Spleen (tissue), 7 donors: ENCODE results near the gene STX8.

Source experiments
- POLR2A ChIP-seq, 3 donors: fragments of 450-650 bp; IDR thresholded peaks; one replicate each; pipeline ENCODE4 v1.5.1; 2017; ENCODE audit warnings: antibody characterized with exemption in 3 of 3, mild to moderate bottlenecking in 1 of 3
- POLR2AphosphoS5 ChIP-seq, 3 donors: sonication (generic); formaldehyde crosslinking; IDR thresholded peaks; one replicate each; pipeline ENCODE4 v1.5.1; 2017; ENCODE audit warnings: antibody characterized with exemption in 3 of 3
- TF ChIP-seq, protein P1 (sequence below), 11 experiments: fragments of 200-600 bp in 7 of 11; fragments of 450-650 bp in 4 of 11; sonication (generic) in 4 of 11; IDR thresholded peaks in 8 of 11; conservative IDR thresholded peaks in 3 of 11; 1 replicate in 7 of 11; 2 replicates in 4 of 11; pipeline versions ENCODE4 v1.4.0 to v1.8.0; 2016 to 2021; ENCODE audit warnings: antibody characterized with exemption in 11 of 11, inconsistent platforms in 4 of 11, mild to moderate bottlenecking in 1 of 11
- donor health status: DM: no; HTN: no; CAD: no; lungs with moderate emphysema.
- donor health status: DM: no; HTN: no; CAD: no.
- donor health status: DM: no; HTN: no; CAD: no.

DNA sequence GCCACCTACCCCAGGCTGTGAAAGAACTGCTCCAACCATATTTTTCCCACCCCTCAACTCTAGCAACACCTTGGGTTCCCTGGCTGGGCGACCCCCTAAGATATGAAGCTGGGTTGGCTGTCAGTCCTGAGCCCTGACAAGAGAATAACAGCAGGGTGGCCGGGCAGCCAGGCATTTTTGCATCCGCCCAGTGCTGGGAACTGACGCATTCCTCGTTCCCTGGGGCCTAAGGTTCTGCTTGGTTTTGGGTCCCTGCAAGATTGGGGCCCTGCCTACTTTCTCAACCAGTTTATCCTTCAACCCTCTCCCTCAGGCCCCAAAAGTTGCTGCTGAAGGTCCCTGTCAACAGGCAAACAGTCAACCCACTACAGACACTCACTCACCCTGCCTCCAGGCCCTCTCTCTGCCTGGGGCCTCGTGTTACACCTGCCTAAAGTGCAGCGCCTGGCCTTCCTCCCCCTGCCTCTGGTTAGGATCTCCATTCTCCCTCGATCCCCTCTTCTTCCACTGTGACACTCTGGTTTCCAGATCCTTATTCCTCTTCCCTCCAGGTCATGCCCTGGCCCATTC lies 151.5 kb downstream of the STX8 start:
- TF ChIP-seq, protein P1, sequence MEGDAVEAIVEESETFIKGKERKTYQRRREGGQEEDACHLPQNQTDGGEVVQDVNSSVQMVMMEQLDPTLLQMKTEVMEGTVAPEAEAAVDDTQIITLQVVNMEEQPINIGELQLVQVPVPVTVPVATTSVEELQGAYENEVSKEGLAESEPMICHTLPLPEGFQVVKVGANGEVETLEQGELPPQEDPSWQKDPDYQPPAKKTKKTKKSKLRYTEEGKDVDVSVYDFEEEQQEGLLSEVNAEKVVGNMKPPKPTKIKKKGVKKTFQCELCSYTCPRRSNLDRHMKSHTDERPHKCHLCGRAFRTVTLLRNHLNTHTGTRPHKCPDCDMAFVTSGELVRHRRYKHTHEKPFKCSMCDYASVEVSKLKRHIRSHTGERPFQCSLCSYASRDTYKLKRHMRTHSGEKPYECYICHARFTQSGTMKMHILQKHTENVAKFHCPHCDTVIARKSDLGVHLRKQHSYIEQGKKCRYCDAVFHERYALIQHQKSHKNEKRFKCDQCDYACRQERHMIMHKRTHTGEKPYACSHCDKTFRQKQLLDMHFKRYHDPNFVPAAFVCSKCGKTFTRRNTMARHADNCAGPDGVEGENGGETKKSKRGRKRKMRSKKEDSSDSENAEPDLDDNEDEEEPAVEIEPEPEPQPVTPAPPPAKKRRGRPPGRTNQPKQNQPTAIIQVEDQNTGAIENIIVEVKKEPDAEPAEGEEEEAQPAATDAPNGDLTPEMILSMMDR (IDR thresholded peaks at IDR 0.05 in 8 of 11, conservative IDR thresholded peaks at IDR 0.05 in 3 of 11): no peak
- TF ChIP-seq POLR2AphosphoS5 (IDR thresholded peaks at IDR 0.05) (no peak), POLR2A (IDR thresholded peaks at IDR 0.05) (no peak)
